Fibroblast of skin of abdomen (primary cell): ENCODE measurements around the gene CD180.

Experiments
- DNase-seq: peaks from one replicate; pipeline ENCODE4 v3.0.0-alpha.2; 2013

Gene CD180

DNA sequence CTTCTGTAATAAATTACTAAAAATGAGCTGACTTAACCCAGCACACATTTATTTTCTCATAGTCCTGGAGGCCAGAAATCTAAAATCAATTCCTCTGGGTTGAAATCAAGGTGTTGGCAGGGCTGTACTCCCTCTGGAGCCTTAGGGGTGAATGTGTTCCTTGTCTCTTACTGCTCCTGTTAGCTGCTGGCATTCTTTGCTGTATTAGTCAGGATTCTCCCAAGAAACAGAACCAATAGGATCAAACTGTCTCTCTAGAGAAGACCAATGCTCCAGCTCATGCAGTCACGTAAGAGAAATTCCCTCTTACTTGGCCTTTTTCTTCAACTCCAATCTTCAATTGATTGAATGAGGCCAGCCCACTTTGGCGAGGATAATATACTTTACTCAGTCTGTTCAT lies 15.3 kb upstream of the CD180 start:
- DNase-seq, result peak; percentile 78

DNA sequence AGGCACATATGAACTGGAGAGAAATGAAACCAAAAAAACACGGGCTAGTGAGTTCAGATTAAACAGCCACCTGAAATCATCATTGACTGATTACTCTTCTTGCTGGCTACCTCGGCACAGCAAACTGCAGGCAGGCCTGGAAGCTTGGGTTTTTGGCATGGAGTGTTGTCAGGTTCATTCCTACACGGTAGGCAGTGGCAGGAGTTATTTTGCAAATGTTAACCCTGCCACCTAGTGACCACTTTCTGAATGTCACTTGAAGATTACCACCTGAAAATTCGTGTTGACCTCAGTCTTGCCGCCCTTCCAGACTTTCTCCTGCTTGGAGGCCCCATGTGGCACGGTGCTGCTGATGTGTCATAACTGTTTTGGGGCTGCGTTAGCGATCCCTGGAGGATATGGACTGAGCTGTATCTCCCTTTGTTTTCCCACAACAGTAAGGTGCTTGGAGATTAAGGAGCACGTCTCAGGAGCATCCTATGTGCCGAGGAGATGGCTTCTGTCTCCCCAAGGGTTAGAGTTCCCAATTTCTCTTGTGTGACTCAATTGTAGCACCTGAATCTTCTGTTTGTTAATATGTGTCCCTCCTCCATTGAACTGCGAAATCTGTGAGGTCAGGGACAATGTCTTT lies 12.7 kb upstream of the CD180 start:
- DNase-seq, result peak; percentile 59

DNA sequence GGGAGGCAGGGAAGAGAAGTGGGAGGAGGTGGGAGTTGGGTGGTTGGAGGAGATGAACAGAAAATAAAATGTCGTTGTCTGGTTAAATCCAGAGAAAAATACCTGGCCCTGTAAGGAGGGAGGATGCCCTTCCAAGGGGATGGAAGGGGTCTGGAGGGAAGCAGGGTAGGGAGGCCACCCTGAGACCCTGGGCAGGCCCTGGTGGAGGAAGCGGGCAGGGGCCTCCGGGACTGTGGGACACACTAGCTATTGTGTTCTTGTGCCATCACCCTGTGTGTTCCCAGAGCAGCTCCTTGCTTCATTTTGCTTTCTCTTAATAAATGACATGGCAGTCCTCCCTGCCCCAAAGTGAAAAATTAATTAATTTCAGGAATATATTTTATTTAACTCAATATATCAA lies 11.8 kb upstream of the CD180 start:
- no peak for DNase-seq

DNA sequence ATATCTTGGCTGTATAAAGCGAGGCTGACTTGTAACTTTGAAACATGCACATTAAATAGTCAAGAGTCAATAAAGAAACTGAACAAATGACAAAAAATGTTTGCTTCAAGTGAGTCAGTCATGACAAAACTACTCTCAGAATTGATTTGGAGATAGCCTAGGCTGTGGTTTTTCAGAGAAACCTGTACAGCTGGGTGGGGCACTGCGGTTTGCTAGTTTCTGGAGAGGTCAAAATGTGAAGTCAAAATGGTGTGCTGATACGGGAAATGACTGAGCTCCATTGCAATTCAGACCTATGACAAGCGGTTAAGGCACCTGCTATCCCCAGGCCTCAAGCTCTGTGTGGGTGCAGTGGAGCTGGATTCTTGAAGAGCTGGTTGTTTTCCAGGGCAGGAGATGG lies 10.3 kb upstream of the CD180 start:
- DNase-seq, result no peak

DNA sequence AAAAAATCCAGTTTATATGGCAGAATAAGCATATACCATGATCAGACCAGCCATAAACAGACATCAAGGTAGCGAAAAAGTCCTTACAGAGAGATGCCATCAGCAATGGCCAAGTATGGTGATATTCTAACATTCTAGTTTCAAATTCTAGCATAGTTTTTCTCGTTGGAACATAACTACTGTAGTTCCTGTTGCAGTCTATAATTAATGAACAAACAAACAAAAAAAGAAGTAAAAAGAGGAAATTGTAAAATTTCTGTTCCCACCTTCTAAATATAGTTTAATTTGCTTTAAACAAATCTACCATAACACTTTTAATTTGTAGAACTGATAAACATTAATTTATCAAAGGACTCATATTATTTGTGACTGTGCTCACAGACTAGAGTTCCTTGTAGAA lies 9.9 kb upstream of the CD180 start:
- no peak for DNase-seq

DNA sequence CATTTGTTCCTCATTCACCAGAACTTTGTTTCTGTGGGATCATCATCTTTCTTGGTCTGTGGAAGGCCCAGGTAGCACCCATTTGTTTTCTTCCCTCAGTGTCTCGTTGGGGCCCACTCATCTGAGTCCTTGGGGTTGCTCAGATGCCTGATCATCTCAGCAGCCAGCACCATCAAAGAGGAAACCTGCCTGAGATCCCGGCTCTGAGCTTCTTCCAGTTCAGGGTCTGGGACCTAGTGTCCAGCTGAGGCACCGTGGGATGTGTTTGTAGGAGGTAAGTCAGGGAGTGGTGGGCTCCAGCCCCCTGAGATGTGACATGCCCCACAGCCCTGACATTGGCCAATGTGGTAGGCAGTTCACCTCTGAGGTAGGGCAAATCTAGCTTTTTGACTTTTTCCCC lies 9.4 kb upstream of the CD180 start:
- DNase-seq, result no peak

DNA sequence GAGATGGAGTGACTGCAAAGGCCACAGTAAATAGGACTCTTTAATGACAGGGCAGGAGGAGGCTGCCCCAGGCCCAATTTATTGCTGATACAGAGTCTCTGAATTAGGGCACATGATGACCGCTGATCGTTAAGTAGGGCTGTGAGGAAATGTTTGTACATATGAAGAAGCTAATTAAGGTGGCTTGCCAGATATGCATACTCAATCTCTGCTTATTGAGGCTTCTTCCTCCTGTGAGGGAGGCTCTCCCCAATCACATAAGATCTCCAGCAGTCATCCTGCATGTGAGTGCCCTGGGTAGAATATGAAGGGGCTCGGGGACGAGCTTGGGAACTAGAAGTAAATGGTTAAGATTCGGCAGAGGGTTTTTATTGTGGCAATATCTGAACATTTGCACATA lies 8.2 kb upstream of the CD180 start:
- DNase-seq, result no peak

DNA sequence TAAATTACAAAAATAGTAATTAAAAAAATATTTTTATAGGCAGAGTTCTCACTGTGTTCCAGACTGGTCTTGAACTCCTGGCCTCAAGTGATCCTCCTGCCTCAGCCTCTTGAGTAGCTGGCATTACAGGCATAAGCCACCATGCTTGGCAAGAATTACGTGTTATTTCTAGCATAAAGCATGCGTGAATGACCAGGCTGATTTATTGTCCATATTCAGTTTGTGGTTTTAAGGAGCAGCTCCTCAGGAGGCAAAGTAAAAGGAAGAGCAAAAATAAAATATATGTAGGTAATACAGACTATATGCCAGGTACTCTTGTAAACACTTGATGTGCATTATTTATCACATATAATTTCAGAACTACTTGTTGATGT lies 7.1 kb upstream of the CD180 start:
- DNase-seq, result no peak

DNA sequence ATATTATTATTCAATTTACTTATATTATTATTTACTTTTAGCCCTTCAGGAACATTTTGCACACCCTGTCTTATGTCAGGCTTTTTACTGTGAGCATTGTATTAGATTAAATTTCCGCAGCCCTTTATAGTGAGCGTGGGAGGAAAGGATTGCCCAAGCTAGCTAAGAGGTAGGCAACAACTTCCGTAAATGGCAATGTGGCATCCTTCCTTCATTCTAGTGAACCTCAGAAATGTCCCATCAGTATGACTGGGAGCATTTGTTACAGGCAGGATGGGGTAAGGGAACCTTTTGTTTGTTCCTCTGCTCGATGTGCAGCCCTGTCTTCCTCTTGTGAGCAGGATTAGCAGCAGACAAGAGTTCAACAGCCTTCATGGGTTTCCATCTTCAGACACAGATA lies 6.2 kb upstream of the CD180 start:
- DNase-seq, result no peak

DNA sequence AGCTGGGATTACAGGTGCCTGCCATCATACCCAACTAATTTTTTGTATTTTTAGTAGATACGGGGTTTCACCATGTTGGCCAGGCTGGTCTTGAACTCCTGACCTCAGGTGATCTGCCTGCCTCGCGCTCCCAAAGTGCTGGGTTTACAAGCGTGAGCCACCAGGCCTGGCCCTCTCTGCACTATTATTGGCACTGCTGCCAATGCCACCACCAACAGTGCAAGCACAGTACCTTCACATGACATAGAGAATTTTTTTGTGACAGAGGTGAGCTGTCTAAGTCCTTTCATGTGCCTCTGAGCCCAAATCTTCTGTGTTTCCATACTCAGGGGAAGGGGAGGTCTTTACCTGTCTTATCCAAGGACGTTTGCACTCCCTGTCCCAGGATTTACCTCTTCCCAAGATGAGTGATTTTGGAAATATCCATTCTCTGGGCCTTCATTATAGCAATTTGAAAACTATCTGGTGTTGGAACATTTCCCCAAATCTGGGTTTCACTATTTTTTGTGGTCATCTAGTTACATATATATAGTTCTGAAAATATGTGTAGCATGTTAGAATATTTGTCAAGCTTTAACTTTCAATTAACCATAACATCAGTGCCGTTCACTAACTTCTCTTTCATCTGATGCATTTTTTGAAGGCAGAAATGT lies 5.4 kb upstream of the CD180 start:
- DNase-seq, result no peak

DNA sequence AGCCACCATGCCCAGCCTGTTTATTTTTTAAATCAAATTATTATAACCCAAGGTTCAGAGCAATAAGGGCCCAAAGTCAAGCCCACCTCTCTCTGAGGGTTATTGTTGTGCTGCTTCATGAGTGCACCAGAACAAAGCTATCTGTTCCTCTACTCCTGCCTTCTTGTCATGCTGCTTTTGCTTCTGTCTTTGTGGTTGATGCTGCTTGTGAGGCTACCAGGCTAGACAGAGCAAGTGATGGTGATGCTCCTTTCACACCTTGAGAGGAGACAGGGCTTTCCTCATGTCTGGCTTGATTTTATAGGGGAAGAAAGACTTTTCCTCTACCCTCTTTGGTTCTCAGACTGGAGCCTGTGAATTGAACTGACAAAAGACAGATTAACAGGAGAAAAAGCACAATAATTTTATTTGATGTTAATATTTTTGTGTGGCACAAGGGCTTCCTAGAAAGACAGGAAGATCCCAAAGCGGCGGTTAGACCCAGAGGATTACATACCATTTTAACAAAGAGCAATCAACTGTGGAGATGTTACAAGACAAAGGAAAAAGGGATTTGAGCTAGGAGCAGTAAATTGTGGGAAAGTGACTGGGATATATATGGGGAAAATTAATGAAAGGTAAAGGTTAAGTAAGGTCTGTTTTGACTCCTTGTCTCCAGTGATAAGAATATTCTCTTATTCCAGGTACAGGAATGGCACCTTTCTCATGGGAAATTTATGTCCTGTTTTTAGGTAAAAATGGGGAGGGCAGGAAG lies 4.4 kb upstream of the CD180 start:
- DNase-seq, result no peak

DNA sequence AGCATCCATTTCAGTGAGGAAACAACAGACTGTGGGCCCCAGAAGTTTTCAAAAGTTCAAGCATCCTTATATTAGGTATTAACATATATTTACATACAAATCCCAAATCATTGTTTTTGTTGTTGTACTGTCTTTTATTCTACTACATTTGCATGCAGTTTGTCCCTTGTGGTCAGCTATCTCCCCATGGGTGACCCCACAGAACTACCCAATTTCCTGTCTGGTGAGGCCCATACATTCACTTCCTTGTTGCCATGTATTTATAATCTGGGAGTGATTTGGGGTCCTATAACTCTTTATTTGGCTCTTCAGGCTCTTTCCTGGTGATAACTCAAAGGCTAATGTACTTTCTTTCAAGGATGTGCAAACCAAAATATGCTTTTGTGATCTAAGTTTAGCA lies 3.3 kb upstream of the CD180 start:
- DNase-seq, result no peak

DNA sequence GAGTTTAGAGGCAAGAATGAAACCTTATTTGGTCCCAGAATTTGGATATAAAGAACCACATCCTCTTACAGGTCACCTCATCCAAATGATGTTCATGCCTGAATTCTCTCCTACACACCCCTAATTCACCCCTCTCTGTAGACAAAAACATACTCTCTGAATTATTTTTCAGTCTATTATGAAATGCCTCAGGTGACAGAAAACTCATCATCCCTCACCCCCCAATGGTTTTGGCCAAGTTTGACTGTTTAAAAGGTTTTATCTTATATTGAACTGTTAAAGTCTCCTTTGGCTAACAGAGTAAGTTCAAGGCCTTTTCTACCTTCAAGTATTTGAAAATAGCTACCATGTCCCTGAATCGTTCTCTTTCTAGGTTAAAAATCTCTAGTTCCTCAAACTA lies 2.3 kb upstream of the CD180 start:
- DNase-seq, result no peak

DNA sequence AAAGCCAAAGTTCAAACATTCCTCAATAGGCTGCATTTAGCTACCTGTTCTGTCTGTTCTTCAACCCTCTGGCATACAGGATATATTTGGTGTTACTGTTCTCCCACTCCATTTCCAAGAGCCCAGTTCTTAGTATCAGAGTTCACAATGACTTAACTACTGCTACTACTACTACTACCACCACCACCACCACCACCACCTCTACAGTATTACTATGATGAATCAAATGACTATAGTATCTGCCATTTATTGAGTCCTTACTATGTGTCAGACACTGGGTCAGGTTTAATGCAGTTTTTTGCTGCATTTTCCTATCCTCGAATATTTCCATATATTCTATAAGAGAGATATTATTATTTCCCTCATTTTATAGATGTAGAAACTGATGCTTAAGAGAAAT lies 937 bp upstream of the CD180 start:
- no peak for DNase-seq

DNA sequence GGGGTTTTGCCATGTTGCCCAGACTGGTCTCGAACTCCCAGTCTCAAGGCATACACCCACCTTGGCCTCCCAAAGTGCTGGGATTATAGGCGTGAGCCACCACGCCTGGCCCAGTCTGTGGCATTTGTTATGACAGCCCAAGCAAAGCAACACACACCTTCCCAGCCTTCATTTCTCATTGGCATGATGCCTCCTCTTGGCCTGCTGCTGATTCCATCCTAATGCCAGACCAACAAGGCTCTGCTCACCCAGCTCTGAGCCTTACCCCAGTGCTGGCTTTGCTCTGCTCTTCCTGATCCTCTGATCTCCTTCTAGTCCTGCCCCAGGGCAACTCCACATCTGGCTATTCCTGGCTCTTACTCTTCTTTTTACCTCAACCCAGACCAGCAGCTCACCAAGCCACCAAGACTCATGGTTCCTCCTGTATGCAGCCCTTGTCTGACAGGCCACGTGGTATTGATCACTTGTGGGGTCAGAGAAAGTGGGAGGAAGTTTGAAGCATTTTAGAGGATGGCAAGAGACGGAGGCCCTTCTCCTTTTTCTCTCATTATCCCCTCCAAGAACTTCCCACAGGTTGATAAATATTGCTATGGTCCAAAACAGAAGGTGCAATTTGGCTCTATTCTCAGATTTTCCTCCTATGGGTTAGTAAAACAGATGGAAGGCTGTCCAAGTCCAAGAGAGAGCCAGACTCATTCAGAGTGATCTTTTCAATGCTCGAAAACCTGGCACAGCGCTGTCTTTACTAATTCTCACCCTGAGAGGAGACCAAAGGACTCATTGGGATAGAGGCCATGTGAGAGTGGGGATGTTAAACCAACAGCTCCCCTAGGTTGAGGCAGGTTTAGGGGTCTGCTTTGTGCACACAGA lies 958 bp downstream of the CD180 start:
- no peak for DNase-seq

DNA sequence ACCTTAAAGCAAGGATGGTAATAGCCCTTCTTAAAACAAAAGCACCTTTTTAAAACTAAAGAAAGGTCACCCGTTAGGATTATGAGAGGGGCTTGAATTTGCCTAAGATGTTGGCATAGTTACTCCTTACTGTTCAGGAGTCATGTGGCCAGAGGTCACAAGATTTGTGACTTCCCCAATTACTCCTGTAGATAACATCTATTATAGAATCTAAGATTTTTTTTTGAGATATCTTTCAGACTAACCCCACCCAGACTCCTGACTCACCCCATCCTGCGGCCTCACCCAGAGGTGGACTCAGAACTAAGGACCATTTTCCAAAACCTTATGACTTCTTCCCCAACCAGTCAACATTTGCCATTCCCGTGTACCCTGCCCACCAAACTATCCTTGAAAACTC lies 2.4 kb downstream of the CD180 start:
- no peak for DNase-seq

DNA sequence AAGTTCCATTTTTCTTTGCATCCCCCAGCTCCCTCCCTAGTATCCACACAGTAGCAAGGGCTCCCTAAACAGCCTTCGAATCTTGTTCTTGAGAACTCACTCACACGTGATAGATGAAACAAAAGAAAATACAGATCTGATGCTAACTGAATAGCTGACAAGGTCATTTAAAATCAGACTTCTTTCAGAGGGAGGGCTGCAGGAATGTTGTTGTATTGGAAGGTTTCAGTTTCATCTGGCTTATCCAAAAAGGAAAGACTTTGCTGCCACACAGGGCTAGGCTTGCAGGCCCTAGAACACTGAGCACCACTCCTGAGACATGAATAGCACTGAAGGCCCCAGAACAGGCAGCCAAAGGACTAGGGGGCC lies 3.2 kb downstream of the CD180 start:
- no peak for DNase-seq

DNA sequence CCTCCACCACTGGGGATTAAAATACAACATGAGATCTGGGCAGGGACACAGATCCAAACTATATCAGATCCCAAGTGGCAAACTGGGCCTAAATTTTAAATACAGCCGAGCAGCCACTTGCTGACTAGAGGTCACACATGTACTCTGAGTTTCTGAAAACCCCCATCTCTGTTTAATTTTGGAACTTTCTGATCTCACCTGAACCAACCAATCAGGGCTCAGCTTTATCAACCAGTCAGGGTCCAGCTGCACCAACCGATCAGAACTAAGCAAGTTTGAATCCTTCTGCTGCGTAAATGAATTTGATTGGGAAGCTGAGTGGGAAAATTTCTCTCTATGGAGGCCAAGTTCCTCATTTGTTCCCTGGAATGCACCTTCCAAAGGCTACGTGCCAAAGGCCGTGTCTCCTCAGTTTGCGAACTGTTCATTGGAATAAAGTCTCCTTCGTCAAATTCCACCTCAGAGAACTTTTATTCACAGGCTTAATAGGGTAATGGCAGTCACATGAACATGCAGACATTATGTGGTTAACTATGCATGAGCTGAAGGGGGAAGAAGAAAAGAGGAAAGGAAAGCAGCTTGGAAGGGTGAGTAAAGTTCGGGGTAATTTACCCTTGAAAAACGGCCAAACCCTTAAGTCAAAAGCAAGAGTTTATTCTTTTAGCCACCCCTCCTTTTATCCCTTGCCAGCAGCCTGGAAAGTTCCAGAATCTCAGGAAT lies 3.7 kb downstream of the CD180 start:
- no peak for DNase-seq

DNA sequence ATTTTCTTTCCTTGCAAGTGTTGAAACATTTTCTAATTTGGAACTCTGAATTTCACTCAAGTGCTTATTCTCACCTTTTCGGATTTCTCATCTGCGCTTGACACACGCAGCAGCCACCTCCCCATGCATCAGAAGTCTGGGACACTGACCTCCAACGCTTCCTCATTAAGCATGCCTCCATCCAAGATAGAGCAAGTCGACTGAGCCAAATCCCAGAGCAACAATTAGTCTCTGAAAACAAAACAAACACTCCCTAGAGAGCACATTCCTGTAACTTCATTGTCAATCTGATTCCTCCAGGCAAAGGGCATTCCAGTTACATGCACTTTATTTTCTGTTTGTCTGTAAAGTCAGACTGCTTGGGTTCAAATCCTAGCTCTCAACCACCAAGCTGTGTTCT lies 5.7 kb downstream of the CD180 start:
- DNase-seq, result no peak

DNA sequence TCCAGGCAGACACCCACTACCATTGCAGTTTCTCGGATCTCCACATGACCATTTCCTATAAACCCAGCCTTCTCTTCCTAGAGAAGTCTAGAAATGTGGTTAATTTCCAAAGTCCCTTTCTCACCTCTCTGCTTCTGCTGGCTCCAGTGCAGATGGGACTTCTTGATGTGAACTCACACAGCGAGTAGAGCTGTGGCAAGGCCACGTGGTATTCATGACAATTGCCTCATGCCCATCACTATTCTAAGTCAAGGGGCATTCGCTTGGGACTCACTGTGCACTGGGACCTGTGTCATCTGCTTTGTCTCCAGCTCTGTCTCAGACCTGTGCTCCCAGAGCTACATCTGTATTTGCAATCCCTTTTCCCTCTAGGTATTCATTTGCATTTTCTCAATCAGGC lies 6.2 kb downstream of the CD180 start:
- no peak for DNase-seq

DNA sequence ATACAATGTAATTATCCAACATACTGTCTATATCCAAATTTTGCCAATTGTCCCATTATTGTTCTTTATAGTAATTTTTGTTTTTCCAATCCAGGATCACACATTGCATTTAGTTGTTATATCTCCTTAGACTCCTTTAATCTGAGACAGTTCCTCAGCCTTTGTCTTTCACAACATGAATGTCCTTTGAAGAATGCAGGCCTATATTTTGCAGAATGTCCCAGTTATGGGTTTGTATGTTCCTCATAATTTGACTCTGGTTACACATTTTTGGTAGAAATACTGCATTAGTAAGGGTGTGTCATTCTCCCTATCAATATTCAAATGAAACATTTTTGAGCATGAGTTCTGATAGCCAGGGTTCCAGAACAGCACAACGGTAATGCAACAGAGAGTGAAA lies 6.7 kb downstream of the CD180 start:
- DNase-seq, result no peak

DNA sequence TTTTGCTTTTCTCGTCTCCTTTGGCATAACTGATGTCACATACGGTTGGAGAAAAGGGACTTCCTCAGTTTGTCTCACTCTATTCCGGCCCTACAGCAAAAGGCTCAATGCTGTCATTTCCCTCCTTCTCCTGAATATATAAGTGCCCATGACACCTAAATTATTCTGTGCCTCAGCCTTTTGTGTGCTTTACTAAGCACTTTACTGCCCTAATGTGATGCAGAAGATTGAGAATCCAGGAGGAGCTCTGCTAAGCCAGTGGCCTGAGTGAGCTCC lies 7.6 kb downstream of the CD180 start:
- no peak for DNase-seq
